WTC11 (cell line): ENCODE data around the gene BNC1. TPM values are rescaled to one million over a fixed set of nuclear protein-coding genes. Genes with fewer than 3 reads are reported as not detected.

Experiments
- ATAC-seq: fragments of 200-7000 bp; cut with Tn5 transposase; 2 replicates; pipeline ENCODE4 v1.10.0; 2021; ENCODE audit warnings: mild to moderate bottlenecking, moderate library complexity
- CTCF ChIA-PET: fragments of 300-600 bp; sonication (Branson Sonifier 250); formaldehyde crosslinking; loops from one replicate; lab custom pipeline; 2021; ENCODE audit warnings: antibody characterized with exemption; lab: Charles Lee
- POLR2A ChIA-PET: fragments of 350-600 bp; sonication (Branson Sonifier 250); formaldehyde crosslinking; loops from one replicate; lab custom pipeline; 2021; ENCODE audit warnings: antibody characterized with exemption; lab: Charles Lee
- DNase-seq: peaks from one replicate; pipeline ENCODE4 v3.0.0; 2021; ENCODE audit warnings: low spot score
- H3K27ac Mint-ChIP-seq: 2 replicates; pipeline ENCODE4 v1.8.0; 2021; ENCODE audit warnings: mixed read lengths
- H3K27me3 Mint-ChIP-seq: 2 replicates; pipeline ENCODE4 v1.8.0; 2021; ENCODE audit warnings: low read depth, mild to moderate bottlenecking, moderate library complexity, mixed read lengths
- H3K36me3 Mint-ChIP-seq: 2 replicates; pipeline ENCODE4 v1.8.0; 2021; ENCODE audit warnings: mixed read lengths
- H3K4me1 Mint-ChIP-seq: 2 replicates; pipeline ENCODE4 v1.8.0; 2022; ENCODE audit warnings: mixed read lengths
- H3K4me3 Mint-ChIP-seq: 2 replicates; pipeline ENCODE4 v1.8.0; 2021; ENCODE audit warnings: mild to moderate bottlenecking, moderate library complexity, mixed read lengths
- H3K9me3 Mint-ChIP-seq: 2 replicates; pipeline ENCODE4 v1.8.0; 2021; ENCODE audit warnings: mixed read lengths
- AR ChIP-seq: fragments of 250-450 bp; sonication (Bioruptor Pico); IDR thresholded peaks from 2 replicates; pipeline ENCODE4 v1.9.0; 2021; ENCODE audit warnings: mild to moderate bottlenecking
- ATF2 ChIP-seq: sonication (generic); formaldehyde crosslinking; IDR thresholded peaks from 2 replicates; pipeline ENCODE4 v1.8.1; 2022; ENCODE audit warnings: low read depth, missing genetic modification reagents, borderline replicate concordance
- CDX4 ChIP-seq: fragments of 250-450 bp; sonication (Bioruptor Pico); IDR thresholded peaks from 2 replicates; pipeline ENCODE4 v1.9.0; 2021; ENCODE audit warnings: moderate library complexity, mild to moderate bottlenecking, inconsistent platforms, borderline replicate concordance
- E2F5 ChIP-seq: sonication (generic); formaldehyde crosslinking; IDR thresholded peaks from 2 replicates; pipeline ENCODE4 v1.8.1; 2022; ENCODE audit warnings: mild to moderate bottlenecking, moderate library complexity, missing genetic modification reagents
- ETV6 ChIP-seq: sonication (generic); formaldehyde crosslinking; IDR thresholded peaks from 2 replicates; pipeline ENCODE4 v1.8.1; 2022; ENCODE audit warnings: mild to moderate bottlenecking, missing genetic modification reagents
- GTF2I ChIP-seq: fragments of 250-450 bp; sonication (Bioruptor Pico); conservative IDR thresholded peaks from 2 replicates; pipeline ENCODE4 v1.4.0; 2021; ENCODE audit warnings: mild to moderate bottlenecking
- JUN ChIP-seq: sonication (generic); formaldehyde crosslinking; IDR thresholded peaks from 2 replicates; pipeline ENCODE4 v1.8.0; 2023; ENCODE audit warnings: mild to moderate bottlenecking, missing genetic modification reagents
- MAX ChIP-seq: sonication (generic); formaldehyde crosslinking; IDR thresholded peaks from 2 replicates; pipeline ENCODE4 v1.8.0; 2022; ENCODE audit warnings: mild to moderate bottlenecking, missing genetic modification reagents
- MXD4 ChIP-seq: fragments of 250-450 bp; sonication (Bioruptor Pico); IDR thresholded peaks from 2 replicates; pipeline ENCODE4 v1.8.0; 2021; ENCODE audit warnings: mild to moderate bottlenecking, moderate library complexity, borderline replicate concordance
- MYBL2 ChIP-seq: sonication (generic); formaldehyde crosslinking; IDR thresholded peaks from 2 replicates; pipeline ENCODE4 v1.8.1; 2023; ENCODE audit warnings: mild to moderate bottlenecking, moderate library complexity, missing genetic modification reagents
- NFATC4 ChIP-seq: fragments of 250-450 bp; sonication (Bioruptor Pico); IDR thresholded peaks from 2 replicates; pipeline ENCODE4 v1.9.0; 2021; ENCODE audit warnings: mild to moderate bottlenecking
- NR2C2 ChIP-seq: sonication (generic); formaldehyde crosslinking; IDR thresholded peaks from 2 replicates; pipeline ENCODE4 v1.8.0; 2022; ENCODE audit warnings: mild to moderate bottlenecking, missing genetic modification reagents
- NR3C1 ChIP-seq: sonication (generic); formaldehyde crosslinking; conservative IDR thresholded peaks from 2 replicates; pipeline ENCODE4 v1.8.1; 2023; ENCODE audit warnings: low read depth, mild to moderate bottlenecking, missing genetic modification reagents
- SP1 ChIP-seq: sonication (generic); formaldehyde crosslinking; conservative IDR thresholded peaks from 2 replicates; pipeline ENCODE4 v1.8.1; 2022; ENCODE audit warnings: missing genetic modification reagents
- TEAD4 ChIP-seq: sonication (generic); formaldehyde crosslinking; IDR thresholded peaks from 2 replicates; pipeline ENCODE4 v1.8.0; 2022; ENCODE audit warnings: mild to moderate bottlenecking, missing genetic modification reagents
- ZBTB43 ChIP-seq: sonication (generic); formaldehyde crosslinking; IDR thresholded peaks from 2 replicates; pipeline ENCODE4 v1.8.1; 2023; ENCODE audit warnings: mild to moderate bottlenecking, missing genetic modification reagents
- ZNF121 ChIP-seq: sonication (generic); formaldehyde crosslinking; IDR thresholded peaks from 2 replicates; pipeline ENCODE4 v1.8.0; 2023; ENCODE audit warnings: missing genetic modification reagents
- ZNF512 ChIP-seq: sonication (generic); formaldehyde crosslinking; IDR thresholded peaks from 2 replicates; pipeline ENCODE4 v1.8.1; 2022; ENCODE audit warnings: missing genetic modification reagents, borderline replicate concordance
- ZSCAN18 ChIP-seq: fragments of 250-450 bp; sonication (Bioruptor Pico); IDR thresholded peaks from 2 replicates; pipeline ENCODE4 v2.1.2; 2022; ENCODE audit warnings: mild to moderate bottlenecking, moderate library complexity
- total RNA-seq: library from RNA; stranded (reverse); gene quantifications from 3 replicates; pipeline ENCODE4 v1.2.3, GENCODE V29; 2021

Gene BNC1
- total RNA-seq, 1 experiment from 2014 or later, result 0.11 TPM

GRCh38 chr15:83327041-83327440, 42.6 kb upstream of the BNC1 start:
- ATAC-seq (no peak), DNase-seq (no peak)
- no peaks in the 10 kb centered on the region for H3K36me3 Mint-ChIP-seq
- CTCF ChIA-PET, result no interaction called here
- peaks cover 6% of the 10 kb centered on the region for H3K4me1 Mint-ChIP-seq
- H3K4me3 Mint-ChIP-seq, result no peak overlapping the region
- H3K27me3 Mint-ChIP-seq, result no peaks in the 10 kb centered on the region; the same call in 1 of the 2 replicates
- no peaks in the 10 kb centered on the region for H3K9me3 Mint-ChIP-seq
- POLR2A ChIA-PET, result interaction anchor here (1.2 kb wide), 1 partner anchor 22 kb away, joined by 3 read pairs; no protein-coding TSS in a partner anchor
- H3K27ac Mint-ChIP-seq, result no peak overlapping the region
- TF ChIP-seq AR (CRISPR knock-in tag) (no peak), TEAD4 (no peak), NR3C1 (CRISPR knock-in tag) (no peak), GTF2I (no peak), E2F5 (CRISPR knock-in tag) (no peak), ZNF121 (no peak), ATF2 (no peak), ZBTB43 (CRISPR knock-in tag) (no peak), JUN (CRISPR knock-in tag) (no peak), MYBL2 (no peak), ZNF512 (CRISPR knock-in tag) (no peak), NFATC4 (CRISPR knock-in tag) (no peak), CDX4 (no peak), ZSCAN18 (no peak), SP1 (CRISPR knock-in tag) (no peak), NR2C2 (CRISPR knock-in tag) (no peak), MAX (CRISPR knock-in tag) (no peak), MXD4 (CRISPR knock-in tag) (no peak), ETV6 (CRISPR knock-in tag) (no peak)
